CD4-positive, alpha-beta T cell treated with Interleukin-4 for 4 hours (primary cell): Measurements from ENCODE around the gene OR9G4.

Source experiments
- DNase-seq: peaks from one replicate; pipeline ENCODE4 v3.0.0-alpha.2; 2020

The OR9G4 gene

GRCh38 chr11:56748597-56748996, at the start of gene OR9G4:
Gene OR9G4 (minus strand): TSS chr11:56748697. CDS start chr11:56743766, 4,931 bp downstream.
- DNase-seq: no peak

DNA sequence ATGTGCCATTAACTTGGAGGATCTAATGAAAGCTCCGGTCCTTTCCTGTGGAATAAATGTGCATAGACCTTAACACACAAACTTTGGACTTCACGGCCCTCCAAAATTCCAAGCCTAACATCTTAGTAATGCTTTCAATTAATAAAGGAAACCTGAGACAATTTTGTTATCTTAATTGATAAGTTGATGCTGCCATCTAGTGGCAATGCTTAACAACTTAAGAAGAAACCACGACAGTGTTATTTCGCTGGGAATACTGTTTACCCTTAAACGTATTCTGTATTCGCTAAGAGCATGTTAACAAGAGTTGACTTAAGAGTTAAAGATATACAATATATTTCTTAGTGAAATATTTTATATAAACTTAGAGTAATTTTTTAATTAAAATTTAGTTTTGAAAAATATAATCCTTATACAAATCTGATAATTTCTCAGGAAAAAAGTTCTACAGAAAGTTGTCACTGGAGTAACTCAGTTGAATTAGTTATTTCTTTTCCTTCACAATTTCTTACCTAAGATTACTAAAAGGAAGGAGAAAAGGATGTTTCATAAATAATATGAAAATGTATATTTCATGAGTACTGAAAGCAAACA, 35.0 kb upstream of the OR9G4 start:
- DNase-seq: peak; percentile 19

DNA sequence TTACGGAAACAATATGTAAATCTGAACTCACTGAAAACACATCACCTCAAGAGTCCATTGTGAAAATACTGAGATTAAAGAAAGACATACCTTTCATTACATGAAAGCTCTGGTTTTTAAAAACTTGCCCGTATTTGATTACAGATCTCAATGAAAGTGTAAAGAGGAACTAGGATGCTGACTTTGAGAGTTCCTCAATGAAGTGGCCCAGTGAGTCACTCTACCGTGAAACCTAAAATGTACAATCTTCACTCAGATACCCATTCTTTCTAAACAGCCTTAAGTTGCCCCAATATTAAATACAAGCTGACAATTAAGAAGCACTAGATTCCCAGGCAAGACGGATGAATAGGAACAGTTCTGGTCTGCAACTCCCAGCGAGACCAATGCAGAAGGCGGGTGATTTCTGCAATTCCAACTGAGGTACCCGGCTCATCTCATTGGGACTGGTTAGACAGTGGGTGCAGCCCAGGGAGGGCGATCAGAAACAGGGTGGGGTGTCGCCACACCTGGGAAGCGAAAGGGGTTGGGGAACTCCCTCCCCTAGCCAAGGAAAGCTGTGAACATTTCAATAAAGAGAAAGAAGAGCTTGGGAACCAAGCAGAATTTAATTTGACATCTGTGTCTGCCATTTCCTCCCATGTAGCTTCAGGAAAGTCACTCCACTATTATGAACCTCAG, 33.8 kb upstream of the OR9G4 start:
- DNase-seq: no peak

GRCh38 chr11:56776809-56777208, 28.3 kb upstream of the OR9G4 start:
- no peak for DNase-seq

DNA sequence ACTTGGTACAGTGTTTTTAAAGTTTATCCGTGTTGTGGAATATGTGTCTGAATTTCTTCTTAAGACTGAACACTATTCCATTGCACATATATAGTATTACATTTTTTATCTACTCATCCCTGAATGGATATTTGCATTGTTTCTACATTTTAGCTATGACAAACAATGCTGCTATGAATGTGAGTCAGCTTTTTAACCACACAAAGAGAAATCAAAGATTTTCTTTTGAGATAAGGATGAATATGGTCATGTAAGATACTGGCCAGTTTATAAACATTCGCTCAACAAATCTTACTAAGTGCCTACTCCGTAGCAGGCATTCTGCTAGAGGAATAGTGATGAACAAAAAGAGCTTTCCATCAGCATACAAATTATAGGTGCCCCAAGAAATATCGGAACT, 16.5 kb upstream of the OR9G4 start:
- no peak for DNase-seq

- no peak for DNase-seq
Measured at GRCh38 chr11:56751480-56751879, 3.0 kb upstream of the OR9G4 start.

DNA sequence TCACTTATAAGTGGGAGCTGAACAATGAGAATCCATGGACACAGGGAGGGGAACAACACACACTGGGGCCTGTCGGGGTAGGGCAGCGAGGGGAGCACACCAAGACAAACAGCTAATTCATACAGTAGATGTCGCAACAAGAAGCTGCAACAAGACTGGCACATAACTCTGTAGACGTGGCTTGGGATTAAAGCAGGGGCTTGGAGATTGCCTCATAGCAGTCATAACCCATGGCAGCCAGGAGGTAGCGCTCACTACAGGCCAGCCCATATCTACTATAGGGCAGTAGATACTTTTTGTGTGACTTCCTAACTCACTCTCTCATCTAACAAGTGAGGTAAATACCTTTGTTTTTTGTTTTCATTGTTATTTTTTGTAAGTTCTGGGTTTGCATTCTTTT, 1.7 kb upstream of the OR9G4 start:
- DNase-seq: no peak

- DNase-seq: no peak
Measured at GRCh38 chr11:56740886-56741285, 7.6 kb downstream of the OR9G4 start.

- no peak for DNase-seq
Measured at GRCh38 chr11:56740107-56740506, 8.4 kb downstream of the OR9G4 start.

DNA sequence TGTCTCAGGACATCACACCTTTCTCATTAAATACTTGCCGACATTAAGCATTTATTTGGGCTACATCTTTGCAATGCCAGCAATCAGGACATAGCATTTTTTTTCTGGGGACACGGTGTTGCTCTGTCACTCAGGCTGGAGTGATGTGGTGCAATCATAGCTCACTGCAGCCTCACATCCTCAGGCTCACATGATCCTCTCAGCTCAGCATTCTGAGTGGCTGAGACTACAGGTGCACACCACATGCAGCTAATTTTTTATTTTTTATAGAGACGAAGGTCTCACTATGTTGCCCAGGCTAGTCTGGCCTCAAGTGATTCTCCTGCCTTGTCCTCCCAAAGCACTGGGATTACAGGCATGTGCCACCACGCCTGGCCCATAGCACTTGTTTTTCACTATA, 28.0 kb downstream of the OR9G4 start:
- DNase-seq: no peak

DNA sequence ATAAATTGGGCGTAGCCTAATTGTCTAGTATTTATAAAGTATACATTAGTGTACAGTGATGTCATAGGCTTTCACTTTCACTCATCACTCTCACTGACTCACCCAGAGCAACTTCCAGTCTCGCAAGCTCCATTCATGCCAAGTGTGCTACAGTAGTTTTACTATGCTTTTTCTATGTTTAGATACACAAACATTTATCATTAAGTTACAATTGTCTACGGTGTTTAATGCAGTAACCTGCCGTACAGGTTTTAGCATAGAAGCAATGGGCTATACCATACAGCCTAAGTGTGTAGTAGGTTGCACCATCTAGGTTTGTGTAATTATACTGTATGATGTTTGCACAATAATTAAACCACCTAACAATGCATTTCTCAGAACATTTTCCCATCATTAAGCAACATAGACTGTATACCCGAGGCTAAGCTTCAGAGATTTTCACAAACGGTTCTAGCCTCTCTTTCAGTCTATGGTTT, 32.1 kb downstream of the OR9G4 start:
- DNase-seq: no peak

DNA sequence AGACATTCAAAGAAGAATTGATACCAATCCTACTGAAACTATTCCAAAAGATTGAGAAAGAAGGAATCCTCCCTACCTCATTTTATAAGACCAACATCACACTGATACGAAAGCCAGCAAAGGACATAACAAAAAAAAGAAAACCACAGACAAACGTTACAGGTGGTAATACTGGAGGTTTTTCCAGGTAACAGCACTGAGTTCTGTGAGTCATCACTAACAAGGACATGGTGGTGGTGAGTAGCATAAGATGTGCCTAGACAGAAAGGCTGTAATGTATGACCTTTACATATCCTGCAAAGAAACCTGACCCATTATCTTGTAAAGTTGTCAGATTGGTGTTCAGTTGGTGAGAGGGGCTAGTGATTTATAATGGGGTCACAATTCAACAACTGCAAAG, 34.3 kb downstream of the OR9G4 start:
- DNase-seq: no peak

DNA sequence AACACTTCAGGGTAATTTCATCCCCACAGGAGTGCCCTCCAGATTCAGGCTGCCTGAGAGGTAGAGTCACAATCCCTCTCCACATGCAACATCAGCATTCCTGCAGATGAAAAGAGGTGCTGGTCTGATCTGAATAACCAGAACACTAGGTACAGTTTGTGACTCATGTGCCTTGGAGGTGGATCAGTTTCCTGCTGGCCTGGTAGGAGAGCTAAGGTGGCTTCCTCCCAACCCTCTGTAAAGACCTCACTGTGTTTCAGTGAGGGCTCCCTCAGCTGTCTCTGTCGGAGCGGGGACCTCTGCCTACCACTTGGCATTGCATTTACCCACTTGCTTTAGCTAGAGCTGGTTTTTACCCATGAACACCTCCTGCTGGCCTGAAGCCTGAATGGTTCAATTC, 42.0 kb downstream of the OR9G4 start:
- DNase-seq: no peak

GRCh38 chr11:56705784-56706396, 42.6 kb downstream of the OR9G4 start:
- no peak for DNase-seq

GRCh38 chr11:56700914-56701485, 47.5 kb downstream of the OR9G4 start:
- DNase-seq: no peak

GRCh38 chr11:56700242-56700913, 48.1 kb downstream of the OR9G4 start:
- no peak for DNase-seq

DNA sequence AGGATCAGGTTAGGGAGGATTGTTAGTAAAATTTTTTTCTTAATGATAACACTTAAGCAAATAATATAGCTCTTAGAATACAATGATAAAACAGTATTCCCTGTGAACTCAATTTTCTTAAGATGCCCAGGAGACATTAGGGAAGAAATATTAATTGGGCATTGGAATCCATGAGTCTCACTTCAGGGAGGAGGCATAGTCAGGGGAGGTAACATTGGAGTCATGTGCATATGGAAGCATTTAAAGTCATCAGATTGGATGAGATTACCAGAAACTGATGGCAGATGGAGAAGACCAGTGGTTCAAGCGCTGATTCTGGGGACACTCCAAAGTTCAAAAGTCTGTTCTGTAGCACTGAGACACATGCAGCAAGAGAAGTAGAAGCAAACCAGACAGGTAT, 49.7 kb downstream of the OR9G4 start, which contains the start of gene OR9G1:
TSS of gene OR9G1 (plus strand) at position 301 of the 400 bp plus-strand sequence. CDS start 1,293 bp downstream, outside the sequence.
- DNase-seq: no peak

DNA sequence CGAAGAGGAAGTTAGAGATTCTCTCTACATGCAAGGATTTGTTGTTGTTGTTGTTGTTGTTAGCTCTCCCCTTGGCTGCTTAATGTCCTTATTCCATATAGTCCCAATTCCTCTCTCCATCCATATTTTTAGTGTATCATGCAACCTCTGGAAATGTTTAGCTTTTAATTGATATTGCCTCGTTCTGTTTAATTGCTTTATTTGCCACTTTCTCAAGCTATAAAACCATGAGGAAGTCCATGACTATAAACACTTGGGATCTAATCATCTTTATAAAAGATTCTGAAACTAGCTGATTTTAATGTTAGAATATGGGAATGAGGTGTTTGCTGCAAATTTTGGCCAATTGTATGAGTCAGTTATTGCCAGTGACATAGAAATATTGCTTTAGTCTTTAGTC, 55.1 kb downstream of the OR9G4 start:
- no peak for DNase-seq
